Measurements from ENCODE around the gene SLC35E4.
A peak's percentile ranks its signal among the peaks of the same experiment; 100 is the strongest.

SLC35E4 gene

GRCh38 chr22:30680991-30681770 is 45.6 kb downstream of the SLC35E4 start:
- Histone ChIP-seq H3K27me3 (ENCODE audit: control insufficient read depth in 5 of 5, insufficient read depth in 4 of 5, low read length in 5 of 5) (peaks cover 0 to 5% (median 0%) of the 10 kb centered on the region in 5 donors), H3K36me3 (ENCODE audit: control insufficient read depth in 5 of 5, insufficient read depth in 5 of 5, low read length in 5 of 5) (no peaks in the 10 kb centered on the region), H3K4me3 (ENCODE audit: low read depth in 1 of 5, low read length in 5 of 5) (no peak overlapping the region), H3K9me3 (ENCODE audit: control insufficient read depth in 5 of 5, low read length in 5 of 5) (no peaks in the 10 kb centered on the region), H3K9ac (ENCODE audit: low read length in 5 of 5) (no peak overlapping the region), H3K4me1 (ENCODE audit: control insufficient read depth in 5 of 5, insufficient read depth in 5 of 5, low read length in 5 of 5) (peaks cover 0 to 4% (median 0%) of the 10 kb centered on the region in 5 donors), H3K27ac (ENCODE audit: low read depth, low read length) (no peak overlapping the region)

DNA sequence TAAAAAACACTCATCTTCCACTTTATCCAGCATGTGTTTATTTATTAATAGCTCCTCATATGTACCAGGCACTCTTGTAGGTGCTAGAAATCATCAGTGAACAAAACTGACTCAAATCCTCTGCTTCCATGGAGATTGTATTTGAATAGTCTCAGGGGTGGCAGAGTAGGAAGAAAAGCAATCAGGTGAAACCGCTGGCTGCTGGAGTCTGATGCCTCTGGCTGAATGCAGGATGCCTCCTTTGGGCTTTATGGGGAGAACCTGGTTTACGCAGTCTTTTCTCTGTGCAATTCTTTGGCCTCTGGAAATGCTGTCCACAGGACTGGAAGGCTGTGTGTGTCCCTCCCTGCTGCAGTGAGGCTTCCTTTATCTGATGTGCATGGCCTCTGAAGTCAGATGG is 46.2 kb downstream of the SLC35E4 start:
- Histone ChIP-seq H3K9ac (ENCODE audit: low read length in 5 of 5) (no peak overlapping the region), H3K36me3 (ENCODE audit: control insufficient read depth in 5 of 5, insufficient read depth in 5 of 5, low read length in 5 of 5) (no peaks in the 10 kb centered on the region), H3K4me3 (ENCODE audit: low read depth in 1 of 5, low read length in 5 of 5) (no peak overlapping the region), H3K4me1 (ENCODE audit: control insufficient read depth in 5 of 5, insufficient read depth in 5 of 5, low read length in 5 of 5) (peaks cover 0 to 4% (median 0%) of the 10 kb centered on the region in 5 donors), H3K27me3 (ENCODE audit: control insufficient read depth in 5 of 5, insufficient read depth in 4 of 5, low read length in 5 of 5) (peaks cover 0 to 5% (median 0%) of the 10 kb centered on the region in 5 donors), H3K27ac (ENCODE audit: low read depth, low read length) (no peak overlapping the region), H3K9me3 (ENCODE audit: control insufficient read depth in 5 of 5, low read length in 5 of 5) (no peaks in the 10 kb centered on the region)

GRCh38 chr22:30685178-30685577 is 49.6 kb downstream of the SLC35E4 start:
- Histone ChIP-seq H3K27ac (ENCODE audit: low read depth, low read length) (no peak overlapping the region), H3K9me3 (ENCODE audit: control insufficient read depth in 5 of 5, low read length in 5 of 5) (no peaks in the 10 kb centered on the region), H3K4me3 (ENCODE audit: low read depth in 1 of 5, low read length in 5 of 5) (no peak overlapping the region), H3K36me3 (ENCODE audit: control insufficient read depth in 5 of 5, insufficient read depth in 5 of 5, low read length in 5 of 5) (no peaks in the 10 kb centered on the region), H3K4me1 (ENCODE audit: control insufficient read depth in 5 of 5, insufficient read depth in 5 of 5, low read length in 5 of 5) (peaks cover 0 to 4% (median 0%) of the 10 kb centered on the region in 5 donors), H3K9ac (ENCODE audit: low read length in 5 of 5) (no peak overlapping the region), H3K27me3 (ENCODE audit: control insufficient read depth in 5 of 5, insufficient read depth in 4 of 5, low read length in 5 of 5) (peaks cover 0 to 5% (median 0%) of the 10 kb centered on the region in 5 donors)

DNA sequence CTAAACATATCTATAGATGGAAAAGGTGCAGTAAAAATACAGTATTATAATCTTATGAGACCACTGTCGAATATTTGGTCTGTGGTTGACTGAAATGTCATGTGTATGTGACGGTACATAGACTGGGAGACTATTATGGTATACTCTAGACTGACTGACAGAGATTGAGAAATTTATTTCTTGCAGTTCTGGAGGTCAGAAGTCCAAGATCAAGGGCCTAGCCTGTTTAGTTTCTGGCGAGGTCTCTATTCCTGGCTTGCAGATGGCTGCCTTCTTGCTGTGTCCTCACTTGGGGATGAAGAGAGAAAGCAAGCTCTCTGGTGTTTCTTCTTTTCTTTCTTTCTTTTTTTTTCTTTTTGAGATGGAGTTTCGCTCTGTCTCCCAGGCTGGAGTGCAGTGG is 51.8 kb downstream of the SLC35E4 start:
- Histone ChIP-seq H3K4me1 (ENCODE audit: control insufficient read depth in 5 of 5, insufficient read depth in 5 of 5, low read length in 5 of 5) (peaks cover 0 to 2% (median 0%) of the 10 kb centered on the region in 5 donors), H3K4me3 (ENCODE audit: low read depth in 1 of 5, low read length in 5 of 5) (no peak overlapping the region), H3K27ac (ENCODE audit: low read depth, low read length) (no peak overlapping the region), H3K9me3 (ENCODE audit: control insufficient read depth in 5 of 5, low read length in 5 of 5) (no peaks in the 10 kb centered on the region), H3K27me3 (ENCODE audit: control insufficient read depth in 5 of 5, insufficient read depth in 4 of 5, low read length in 5 of 5) (no peaks in the 10 kb centered on the region), H3K36me3 (ENCODE audit: control insufficient read depth in 5 of 5, insufficient read depth in 5 of 5, low read length in 5 of 5) (no peaks in the 10 kb centered on the region), H3K9ac (ENCODE audit: low read length in 5 of 5) (no peak overlapping the region)

- H3K27me3 ChIP-seq (ENCODE audit: control insufficient read depth in 5 of 5, insufficient read depth in 4 of 5, low read length in 5 of 5): peaks cover 0 to 3% (median 0%) of the 10 kb centered on the region in 5 donors
- no peaks in the 10 kb centered on the region for H3K9me3 ChIP-seq (ENCODE audit: control insufficient read depth in 5 of 5, low read length in 5 of 5)
- H3K27ac ChIP-seq (ENCODE audit: low read depth, low read length): no peak overlapping the region
- no peaks in the 10 kb centered on the region for H3K36me3 ChIP-seq (ENCODE audit: control insufficient read depth in 5 of 5, insufficient read depth in 5 of 5, low read length in 5 of 5)
- no peak overlapping the region for H3K9ac ChIP-seq (ENCODE audit: low read length in 5 of 5)
- H3K4me1 ChIP-seq (ENCODE audit: control insufficient read depth in 5 of 5, insufficient read depth in 5 of 5, low read length in 5 of 5): peaks cover 0 to 8% (median 6%) of the 10 kb centered on the region in 5 donors
- H3K4me3 ChIP-seq (ENCODE audit: low read depth in 1 of 5, low read length in 5 of 5): no peak overlapping the region
These were observed 54.0 kb downstream of the SLC35E4 start for GRCh38 chr22:30689622-30690021.

DNA sequence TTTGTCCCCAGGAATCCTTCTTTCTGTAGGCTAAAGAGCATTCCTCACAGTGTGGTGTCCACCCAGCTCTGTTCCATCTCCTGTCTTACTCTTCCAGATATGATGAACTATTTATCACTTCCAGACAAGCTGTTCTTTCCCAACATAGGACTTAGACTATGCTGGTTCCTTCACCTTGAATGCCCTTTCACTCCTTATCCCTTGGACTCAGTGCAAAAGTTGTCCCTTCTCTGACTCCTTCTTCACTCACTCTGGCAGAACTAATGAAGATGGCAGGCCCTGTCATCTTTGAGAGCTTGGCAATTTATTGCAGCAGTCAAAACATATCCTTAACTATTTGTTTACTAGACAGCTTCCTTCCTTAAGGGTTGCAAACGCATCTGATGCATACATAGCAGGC is 55.6 kb downstream of the SLC35E4 start:
- no peak overlapping the region for H3K9ac ChIP-seq (ENCODE audit: low read length in 5 of 5)
- H3K4me1 ChIP-seq (ENCODE audit: control insufficient read depth in 5 of 5, insufficient read depth in 5 of 5, low read length in 5 of 5): peaks cover 0 to 13% (median 12%) of the 10 kb centered on the region in 5 donors
- H3K36me3 ChIP-seq (ENCODE audit: control insufficient read depth in 5 of 5, insufficient read depth in 5 of 5, low read length in 5 of 5): no peaks in the 10 kb centered on the region
- H3K27ac ChIP-seq (ENCODE audit: low read depth, low read length): no peak overlapping the region
- H3K27me3 ChIP-seq (ENCODE audit: control insufficient read depth in 5 of 5, insufficient read depth in 4 of 5, low read length in 5 of 5): peaks cover 0 to 9% (median 4%) of the 10 kb centered on the region in 5 donors
- no peak overlapping the region for H3K4me3 ChIP-seq (ENCODE audit: low read depth in 1 of 5, low read length in 5 of 5)
- H3K9me3 ChIP-seq (ENCODE audit: control insufficient read depth in 5 of 5, low read length in 5 of 5): no peaks in the 10 kb centered on the region

DNA sequence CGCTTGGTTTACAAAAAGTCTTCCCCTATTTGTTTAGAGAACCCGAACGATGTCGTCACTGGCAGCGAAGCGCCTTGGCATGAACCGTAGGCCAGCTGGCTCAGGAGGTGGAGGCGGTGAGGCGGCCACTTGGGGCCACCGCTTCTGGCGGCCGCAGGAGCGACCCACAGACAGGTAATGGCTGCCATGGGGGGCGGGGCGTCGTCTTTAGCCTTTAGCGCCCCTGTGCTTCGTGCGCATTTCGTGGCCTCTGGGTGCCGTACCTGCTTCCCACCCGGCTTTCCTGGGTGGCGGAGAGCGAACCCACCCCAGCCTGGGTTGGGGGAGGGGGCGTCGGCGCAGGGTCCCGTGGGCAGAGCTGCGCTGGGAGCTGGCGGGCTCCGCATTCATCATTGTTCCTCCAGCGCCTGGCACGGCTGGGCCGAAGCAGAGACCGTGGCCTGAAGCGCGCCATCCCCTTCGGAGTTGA is 58.6 kb downstream of the SLC35E4 start:
- Histone ChIP-seq H3K27ac (ENCODE audit: low read depth, low read length) (no peak overlapping the region), H3K4me3 (ENCODE audit: low read depth in 1 of 5, low read length in 5 of 5) (peak overlapping the region in 4 of 5 donors; percentile 58 to 76 (median 60)), H3K36me3 (ENCODE audit: control insufficient read depth in 5 of 5, insufficient read depth in 5 of 5, low read length in 5 of 5) (no peaks in the 10 kb centered on the region), H3K27me3 (ENCODE audit: control insufficient read depth in 5 of 5, insufficient read depth in 4 of 5, low read length in 5 of 5) (peaks cover 0 to 9% (median 4%) of the 10 kb centered on the region in 5 donors), H3K9ac (ENCODE audit: low read length in 5 of 5) (peak overlapping the region in 2 of 5 donors; percentile 41 to 71), H3K4me1 (ENCODE audit: control insufficient read depth in 5 of 5, insufficient read depth in 5 of 5, low read length in 5 of 5) (peaks cover 0 to 17% (median 12%) of the 10 kb centered on the region in 5 donors), H3K9me3 (ENCODE audit: control insufficient read depth in 5 of 5, low read length in 5 of 5) (no peaks in the 10 kb centered on the region)

- Histone ChIP-seq H3K9me3 (ENCODE audit: control insufficient read depth in 5 of 5, low read length in 5 of 5) (no peaks in the 10 kb centered on the region), H3K9ac (ENCODE audit: low read length in 5 of 5) (peak within 1 kb of the TSS in 4 of 5 donors; percentile 6 to 76 (median 51)), H3K27ac (ENCODE audit: low read depth, low read length) (no peak within 1 kb of the TSS)
These were observed 59.2 kb downstream of the SLC35E4 start, which contains the start of gene OSBP2 for GRCh38 chr22:30694640-30695350. TSS of gene OSBP2 (plus strand) at chr22:30694874. CDS start at chr22:30694910, 36 bp downstream.

DNA sequence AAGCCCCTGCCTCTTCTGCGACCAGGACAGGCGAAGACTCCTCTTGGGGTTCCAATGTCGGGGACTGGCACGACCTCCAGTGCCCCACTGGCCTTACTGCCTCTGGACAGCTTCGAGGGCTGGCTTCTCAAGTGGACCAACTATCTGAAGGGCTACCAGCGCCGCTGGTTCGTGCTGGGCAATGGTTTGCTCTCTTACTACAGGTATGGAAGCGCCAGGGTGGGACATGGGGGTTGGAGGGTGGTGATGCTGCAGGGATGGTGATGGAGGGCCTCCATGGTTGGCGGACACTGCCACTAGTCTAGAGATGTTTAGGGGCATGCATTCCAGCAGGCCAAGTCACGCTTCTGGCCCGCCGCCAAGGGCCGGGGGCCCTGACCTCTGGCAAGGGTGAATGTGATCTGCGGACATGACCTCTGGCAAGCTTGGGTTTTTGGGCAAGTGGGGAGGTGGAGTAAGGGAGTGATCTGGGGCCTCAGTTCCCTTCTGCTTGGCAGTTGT is 59.8 kb downstream of the SLC35E4 start:
- Histone ChIP-seq H3K27ac (ENCODE audit: low read depth, low read length) (no peak overlapping the region), H3K4me1 (ENCODE audit: control insufficient read depth in 5 of 5, insufficient read depth in 5 of 5, low read length in 5 of 5) (peaks cover 0 to 23% (median 16%) of the 10 kb centered on the region in 5 donors), H3K36me3 (ENCODE audit: control insufficient read depth in 5 of 5, insufficient read depth in 5 of 5, low read length in 5 of 5) (no peaks in the 10 kb centered on the region), H3K9me3 (ENCODE audit: control insufficient read depth in 5 of 5, low read length in 5 of 5) (no peaks in the 10 kb centered on the region), H3K9ac (ENCODE audit: low read length in 5 of 5) (peak overlapping the region in 4 of 5 donors; percentile 6 to 76 (median 51)), H3K4me3 (ENCODE audit: low read depth in 1 of 5, low read length in 5 of 5) (peak overlapping the region in 4 of 5 donors; percentile 57 to 68 (median 63)), H3K27me3 (ENCODE audit: control insufficient read depth in 5 of 5, insufficient read depth in 4 of 5, low read length in 5 of 5) (peaks cover 0 to 9% (median 4%) of the 10 kb centered on the region in 5 donors)

More at GRCh38 chr22:30694640-30695350, 59.2 kb downstream of the SLC35E4 start, which contains the start of gene OSBP2:
- Histone ChIP-seq H3K4me3 (ENCODE audit: low read depth in 1 of 5, low read length in 5 of 5) (peak within 1 kb of the TSS in 4 of 5 donors; percentile 60 to 76 (median 66)), H3K4me1 (ENCODE audit: control insufficient read depth in 5 of 5, insufficient read depth in 5 of 5, low read length in 5 of 5) (peaks cover 0 to 22% (median 16%) of the 10 kb centered on the region in 5 donors), H3K36me3 (ENCODE audit: control insufficient read depth in 5 of 5, insufficient read depth in 5 of 5, low read length in 5 of 5) (no peaks in the 10 kb centered on the region), H3K27me3 (ENCODE audit: control insufficient read depth in 5 of 5, insufficient read depth in 4 of 5, low read length in 5 of 5) (peaks cover 0 to 9% (median 4%) of the 10 kb centered on the region in 5 donors)

Data from subcutaneous abdominal adipose tissue (tissue), 5 donors.